Measurements from ENCODE around the gene GRK5. TPM values are rescaled to one million over a fixed set of nuclear protein-coding genes. Genes with fewer than 3 reads are reported as not detected.

The GRK5 gene
- total RNA-seq, 2 donors from 2014 or later: 9.1 to 11.9 TPM

GRCh38 chr10:119361037-119361436 lies 153.7 kb downstream of the GRK5 start:
- H3K9ac ChIP-seq (ENCODE audit: extremely low read depth, low read length, poor library complexity, severe bottlenecking): no peak overlapping the region
- Mint-ChIP-seq H3K9me3 (peaks cover 18% of the 10 kb centered on the region), H3K27me3 (ENCODE audit: insufficient read depth) (no peaks in the 10 kb centered on the region), H3K4me1 (peaks cover 2% of the 10 kb centered on the region), H3K36me3 (ENCODE audit: low read depth) (peaks cover 5% of the 10 kb centered on the region), H3K27ac (no peak overlapping the region), H3K4me3 (no peak overlapping the region)
- no peaks in the 10 kb centered on the region for H3K4me1 ChIP-seq (ENCODE audit: control insufficient read depth, insufficient read depth, low read length)
- H3K27me3 ChIP-seq (ENCODE audit: control insufficient read depth, insufficient read depth, low read length, poor library complexity, severe bottlenecking): no peaks in the 10 kb centered on the region
- no peak overlapping the region for H3K4me3 ChIP-seq (ENCODE audit: low read length)
- no peak for DNase-seq
- H3K27ac ChIP-seq (ENCODE audit: low read depth, low read length): no peak overlapping the region
- 95 to 100% methylated on average over 6 to 10 of the region's 10 CpGs for WGBS, 2 experiments (ENCODE audit: insufficient coverage in 1 of 2, insufficient read length in 1 of 2)
- TF ChIP-seq CTCF (conservative IDR thresholded peaks at IDR 0.05): no peak
- no peaks in the 10 kb centered on the region for H3K36me3 ChIP-seq (ENCODE audit: control insufficient read depth, insufficient read depth, low read length)
- H3K9me3 ChIP-seq (ENCODE audit: control insufficient read depth, low read length): peaks cover 6% of the 10 kb centered on the region

- Mint-ChIP-seq H3K4me3 (no peak overlapping the region), H3K9me3 (peaks cover 7% of the 10 kb centered on the region), H3K27me3 (ENCODE audit: insufficient read depth) (no peaks in the 10 kb centered on the region), H3K4me1 (peaks cover 11% of the 10 kb centered on the region), H3K27ac (no peak overlapping the region), H3K36me3 (ENCODE audit: low read depth) (no peaks in the 10 kb centered on the region)
- Histone ChIP-seq H3K4me3 (ENCODE audit: low read length) (no peak overlapping the region), H3K27me3 (ENCODE audit: control insufficient read depth, insufficient read depth, low read length, poor library complexity, severe bottlenecking) (no peaks in the 10 kb centered on the region), H3K9me3 (ENCODE audit: control insufficient read depth, low read length) (no peaks in the 10 kb centered on the region), H3K9ac (ENCODE audit: extremely low read depth, low read length, poor library complexity, severe bottlenecking) (no peak overlapping the region), H3K4me1 (ENCODE audit: control insufficient read depth, insufficient read depth, low read length) (no peaks in the 10 kb centered on the region), H3K36me3 (ENCODE audit: control insufficient read depth, insufficient read depth, low read length) (no peaks in the 10 kb centered on the region), H3K27ac (ENCODE audit: low read depth, low read length) (no peak overlapping the region)
- WGBS, 2 experiments (ENCODE audit: insufficient coverage in 1 of 2, insufficient read length in 1 of 2): 96 to 100% methylated on average over 1 to 3 of the region's 3 CpGs
- no peak for DNase-seq
- no peak for TF ChIP-seq CTCF (conservative IDR thresholded peaks at IDR 0.05)
Observed at GRCh38 chr10:119362122-119362521, 154.8 kb downstream of the GRK5 start.

- Histone ChIP-seq H3K27ac (ENCODE audit: low read depth, low read length) (no peak overlapping the region), H3K36me3 (ENCODE audit: control insufficient read depth, insufficient read depth, low read length) (no peaks in the 10 kb centered on the region), H3K9me3 (ENCODE audit: control insufficient read depth, low read length) (no peaks in the 10 kb centered on the region), H3K4me3 (ENCODE audit: low read length) (no peak overlapping the region), H3K27me3 (ENCODE audit: control insufficient read depth, insufficient read depth, low read length, poor library complexity, severe bottlenecking) (no peaks in the 10 kb centered on the region), H3K4me1 (ENCODE audit: control insufficient read depth, insufficient read depth, low read length) (no peaks in the 10 kb centered on the region), H3K9ac (ENCODE audit: extremely low read depth, low read length, poor library complexity, severe bottlenecking) (no peak overlapping the region)
- peak; percentile 41 for TF ChIP-seq CTCF (conservative IDR thresholded peaks at IDR 0.05)
- no peak for DNase-seq
- 87 to 89% methylated on average over 9 to 11 of the region's 11 CpGs for WGBS, 2 experiments (ENCODE audit: insufficient coverage in 1 of 2, insufficient read length in 1 of 2)
- Mint-ChIP-seq H3K4me1 (peaks cover 11% of the 10 kb centered on the region), H3K27ac (no peak overlapping the region), H3K4me3 (no peak overlapping the region), H3K9me3 (peaks cover 4% of the 10 kb centered on the region), H3K36me3 (ENCODE audit: low read depth) (no peaks in the 10 kb centered on the region), H3K27me3 (ENCODE audit: insufficient read depth) (no peaks in the 10 kb centered on the region)
Observed at GRCh38 chr10:119364645-119365600, 157.6 kb downstream of the GRK5 start.

Measured in endodermal cell (in vitro differentiated cells).